ENCODE data around the gene TEAD1.

- TF ChIP-seq, protein P1, sequence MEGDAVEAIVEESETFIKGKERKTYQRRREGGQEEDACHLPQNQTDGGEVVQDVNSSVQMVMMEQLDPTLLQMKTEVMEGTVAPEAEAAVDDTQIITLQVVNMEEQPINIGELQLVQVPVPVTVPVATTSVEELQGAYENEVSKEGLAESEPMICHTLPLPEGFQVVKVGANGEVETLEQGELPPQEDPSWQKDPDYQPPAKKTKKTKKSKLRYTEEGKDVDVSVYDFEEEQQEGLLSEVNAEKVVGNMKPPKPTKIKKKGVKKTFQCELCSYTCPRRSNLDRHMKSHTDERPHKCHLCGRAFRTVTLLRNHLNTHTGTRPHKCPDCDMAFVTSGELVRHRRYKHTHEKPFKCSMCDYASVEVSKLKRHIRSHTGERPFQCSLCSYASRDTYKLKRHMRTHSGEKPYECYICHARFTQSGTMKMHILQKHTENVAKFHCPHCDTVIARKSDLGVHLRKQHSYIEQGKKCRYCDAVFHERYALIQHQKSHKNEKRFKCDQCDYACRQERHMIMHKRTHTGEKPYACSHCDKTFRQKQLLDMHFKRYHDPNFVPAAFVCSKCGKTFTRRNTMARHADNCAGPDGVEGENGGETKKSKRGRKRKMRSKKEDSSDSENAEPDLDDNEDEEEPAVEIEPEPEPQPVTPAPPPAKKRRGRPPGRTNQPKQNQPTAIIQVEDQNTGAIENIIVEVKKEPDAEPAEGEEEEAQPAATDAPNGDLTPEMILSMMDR (IDR thresholded peaks at IDR 0.05 in 2 of 3, conservative IDR thresholded peaks at IDR 0.05 in 1 of 3; ENCODE audit: control insufficient read depth in 2 of 3, extremely low read depth in 1 of 3, insufficient read depth in 1 of 3, low read depth in 3 of 3, low read length in 3 of 3): no peak
- TF ChIP-seq TBL1XR1 (IDR thresholded peaks at IDR 0.05; ENCODE audit: low read depth, low read length): no peak
- TF ChIP-seq NRF1 (conservative IDR thresholded peaks at IDR 0.05; ENCODE audit: low read depth, low read length): no peak
- TF ChIP-seq TARDBP (IDR thresholded peaks at IDR 0.05; ENCODE audit: borderline replicate concordance): no peak
- TF ChIP-seq SIN3A (IDR thresholded peaks at IDR 0.05; ENCODE audit: low read depth, low read length): no peak
- no peak for TF ChIP-seq CHD1 (IDR thresholded peaks at IDR 0.05; ENCODE audit: low read depth, low read length)
- no peak for TF ChIP-seq CEBPB (IDR thresholded peaks at IDR 0.05; ENCODE audit: borderline replicate concordance in 1 of 2, low read depth in 2 of 2, low read length in 2 of 2)
- TF ChIP-seq SMAD5 (IDR thresholded peaks at IDR 0.05; ENCODE audit: low read depth): no peak
- no peak for TF ChIP-seq YY1 (IDR thresholded peaks at IDR 0.05; ENCODE audit: low read depth, low read length)
- no peak for TF ChIP-seq ETV6 (conservative IDR thresholded peaks at IDR 0.05 in 1 of 2, IDR thresholded peaks at IDR 0.05 in 1 of 2; ENCODE audit: borderline replicate concordance in 1 of 2, low read depth in 1 of 2)
- no peak for TF ChIP-seq POLR2AphosphoS5 (IDR thresholded peaks at IDR 0.05; ENCODE audit: low read length)
- TF ChIP-seq RBBP5 (conservative IDR thresholded peaks at IDR 0.05): no peak
- no peak for TF ChIP-seq EZH2 (IDR thresholded peaks at IDR 0.05; ENCODE audit: borderline replicate concordance, control insufficient read depth, low read depth, low read length)
Observed at GRCh38 chr11:12728417-12728816, 54.2 kb downstream of the TEAD1 start.
